GM04504 (cell line): ENCODE data around the gene CREB5.

Experiments
- DNase-seq: peaks from one replicate; pipeline ENCODE4 v3.0.0-alpha.2; 2012; ENCODE audit warnings: low read depth

CREB5 gene

GRCh38 chr7:28748346-28748745 lies 336.0 kb downstream of the CREB5 start:
- no peak for DNase-seq

- no peak for DNase-seq
These were observed 336.7 kb downstream of the CREB5 start for GRCh38 chr7:28748933-28749584.

DNA sequence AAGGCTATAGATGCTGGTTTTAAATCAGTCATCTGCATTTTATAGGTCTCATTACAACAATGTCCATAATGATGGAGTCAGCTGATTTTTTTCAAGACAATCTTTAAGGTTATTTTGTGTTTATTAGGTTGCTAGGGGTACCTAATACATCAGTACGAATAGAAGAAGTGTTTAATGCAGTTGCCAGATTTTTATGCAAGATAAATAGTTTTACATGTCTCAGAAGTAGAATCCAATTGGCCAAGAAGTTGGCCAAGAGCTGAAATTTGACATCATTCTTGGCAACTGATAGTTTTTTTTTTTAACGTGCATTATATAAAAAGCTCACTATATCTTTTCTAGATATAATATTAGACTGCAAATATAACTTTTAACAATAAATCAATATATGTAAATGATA lies 337.3 kb downstream of the CREB5 start:
- no peak for DNase-seq

DNA sequence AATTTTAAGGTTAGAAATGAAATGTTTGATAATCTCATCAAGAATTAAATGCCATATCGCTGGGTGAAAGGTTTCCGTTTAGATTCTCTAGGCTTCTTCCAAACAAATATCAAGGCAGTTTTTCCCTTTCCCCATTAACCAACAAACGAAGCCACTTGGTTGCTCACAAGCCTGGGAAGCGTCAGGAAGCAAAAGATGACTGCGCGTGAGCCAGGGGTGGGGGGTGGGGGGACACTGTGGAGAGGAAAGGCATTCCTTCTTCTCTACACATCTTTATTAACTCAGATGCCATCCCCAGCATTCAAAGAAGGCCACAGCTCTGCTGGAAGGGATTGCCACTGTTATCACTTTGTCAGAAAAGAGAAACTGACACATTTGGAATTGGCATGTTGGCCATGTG lies 338.7 kb downstream of the CREB5 start:
- DNase-seq = no peak

DNA sequence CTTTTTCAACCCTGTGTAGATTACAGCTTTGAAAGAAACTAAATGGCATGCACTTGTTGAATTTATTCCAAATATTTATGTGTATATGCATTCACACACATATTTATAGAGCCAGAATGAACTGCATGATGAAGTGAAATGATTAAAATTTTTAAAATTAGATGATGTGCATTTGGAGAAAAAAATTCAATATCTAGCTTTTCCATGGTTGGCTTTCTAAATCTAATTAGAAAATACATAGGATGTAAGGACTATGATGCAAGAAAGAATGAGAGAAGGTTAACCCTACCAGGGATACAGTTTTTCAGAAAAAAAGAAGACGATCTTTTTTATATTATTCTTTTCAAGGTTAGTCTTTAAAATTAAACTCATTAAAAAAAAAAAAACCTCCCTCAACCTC lies 341.3 kb downstream of the CREB5 start:
- no peak for DNase-seq

- DNase-seq = no peak
These were observed 341.7 kb downstream of the CREB5 start for GRCh38 chr7:28754027-28754426.

DNA sequence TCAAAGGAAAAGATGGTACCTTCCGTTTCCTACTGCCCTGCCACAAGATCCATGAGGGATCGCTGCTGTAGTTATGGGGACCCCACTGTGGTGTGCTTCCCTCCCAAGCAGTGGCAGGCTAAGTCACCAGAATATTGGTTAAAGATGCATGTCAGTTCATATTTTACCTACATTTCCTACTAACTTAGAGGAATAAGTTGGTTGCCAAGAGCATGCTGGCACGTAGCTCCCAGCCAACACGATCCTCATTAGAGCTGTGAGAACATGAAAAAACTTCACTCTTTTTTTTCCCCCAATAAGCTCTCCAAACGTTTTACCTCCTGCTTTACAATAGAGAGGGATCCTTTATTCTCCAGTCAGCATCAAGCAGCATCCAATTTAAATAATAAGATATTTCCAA lies 342.1 kb downstream of the CREB5 start:
- no peak for DNase-seq

DNA sequence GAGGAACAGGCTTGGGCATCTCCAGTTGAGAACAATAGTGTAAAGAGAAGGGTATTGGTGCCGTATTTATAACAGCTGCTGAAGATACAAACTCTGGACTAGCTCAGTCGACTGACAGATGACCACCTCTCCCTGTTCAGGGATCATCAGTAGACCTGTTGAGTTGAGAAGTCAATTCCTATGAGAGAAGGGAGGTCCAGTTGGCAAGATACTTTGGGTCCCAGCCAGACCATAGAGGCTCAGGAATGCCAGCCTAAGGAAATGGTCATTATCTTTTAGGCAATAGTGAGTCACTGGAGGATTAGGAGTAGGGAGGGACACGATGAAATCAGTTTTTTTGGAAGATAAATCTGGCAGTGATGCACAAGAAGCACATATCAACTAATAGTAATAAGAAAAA lies 342.9 kb downstream of the CREB5 start:
- DNase-seq = no peak

- DNase-seq = no peak
These were observed 345.9 kb downstream of the CREB5 start for GRCh38 chr7:28758186-28758585.

DNA sequence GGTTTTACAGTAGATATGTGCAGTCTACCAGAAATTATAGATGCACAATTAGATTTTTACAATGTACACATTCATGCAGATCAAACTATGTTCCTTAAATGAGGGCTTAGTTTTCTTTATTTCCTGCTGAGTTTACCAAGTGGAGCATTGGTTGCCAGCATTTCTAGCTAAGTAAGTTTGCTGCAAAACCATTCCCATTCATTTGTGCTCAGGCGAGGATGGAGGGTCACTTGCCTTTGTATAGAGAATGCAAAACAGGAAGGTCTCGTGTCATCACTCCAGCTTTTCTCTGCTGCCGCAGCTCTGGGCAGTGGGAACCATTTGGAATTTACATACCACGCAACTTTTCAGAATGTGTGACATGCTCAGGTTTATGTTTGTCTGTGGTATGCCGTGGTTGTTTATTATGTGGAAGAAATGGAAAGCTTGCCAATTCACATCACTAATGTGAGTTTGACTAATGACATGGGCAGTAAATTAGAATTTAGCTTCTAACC lies 347.2 kb downstream of the CREB5 start:
- no peak for DNase-seq

DNA sequence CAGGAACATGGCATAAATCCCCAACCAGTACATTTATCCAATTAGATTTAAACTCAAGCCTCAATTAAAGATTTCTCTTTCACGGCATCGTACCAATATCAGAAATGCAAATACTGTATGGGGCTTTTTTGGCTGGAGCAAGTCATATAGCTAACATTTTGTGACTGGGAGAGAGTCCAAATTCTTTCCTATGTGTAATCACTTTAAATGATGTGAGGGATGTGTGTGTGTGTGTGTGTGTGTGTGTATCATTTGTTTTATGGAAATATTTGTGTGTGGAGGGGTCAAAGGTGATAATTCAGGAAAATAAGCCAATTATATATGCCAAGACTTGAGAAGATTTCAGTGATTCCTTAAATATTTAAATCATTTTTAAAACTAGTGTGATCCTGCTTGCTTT lies 349.2 kb downstream of the CREB5 start:
- DNase-seq = no peak

DNA sequence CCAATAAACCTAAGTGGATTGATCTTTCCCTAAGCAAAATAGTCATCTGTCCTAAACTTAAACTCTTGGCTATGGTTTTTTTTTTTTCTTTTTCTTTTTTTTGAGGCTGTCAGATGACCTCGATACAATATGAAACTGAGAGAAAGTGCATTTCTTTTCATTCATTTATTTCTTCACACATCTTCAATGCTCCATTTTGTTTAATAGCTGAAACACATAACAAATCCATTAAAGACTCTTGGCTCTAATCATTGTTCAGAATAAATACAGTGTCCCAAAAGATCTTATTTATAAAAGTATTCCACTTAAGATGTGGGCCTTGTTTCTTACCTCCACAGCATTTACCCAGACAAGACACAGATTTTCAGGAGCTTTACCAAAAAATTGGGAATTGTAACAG lies 350.3 kb downstream of the CREB5 start:
- no peak for DNase-seq

GRCh38 chr7:28766359-28766758 lies 354.0 kb downstream of the CREB5 start:
- no peak for DNase-seq

DNA sequence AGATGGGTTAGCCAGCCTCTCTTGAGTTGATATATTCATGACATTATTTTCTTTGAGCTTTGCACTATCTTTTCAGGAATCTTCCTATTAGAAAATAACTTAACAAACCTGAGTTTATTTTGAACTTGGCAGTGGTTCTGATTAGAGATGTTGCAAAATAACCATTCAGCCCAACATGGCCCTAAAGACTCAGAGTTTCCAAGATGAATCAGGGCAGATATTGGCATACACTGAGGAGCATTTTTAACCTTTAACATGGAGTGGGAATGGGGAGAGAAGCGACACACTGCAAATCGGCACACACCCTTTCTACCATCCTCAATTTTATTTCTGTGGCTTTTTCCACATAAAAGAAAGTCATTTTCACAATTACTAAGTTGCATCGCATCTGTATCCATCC lies 355.0 kb downstream of the CREB5 start:
- no peak for DNase-seq

GRCh38 chr7:28768577-28769147 lies 356.3 kb downstream of the CREB5 start:
- DNase-seq = no peak

DNA sequence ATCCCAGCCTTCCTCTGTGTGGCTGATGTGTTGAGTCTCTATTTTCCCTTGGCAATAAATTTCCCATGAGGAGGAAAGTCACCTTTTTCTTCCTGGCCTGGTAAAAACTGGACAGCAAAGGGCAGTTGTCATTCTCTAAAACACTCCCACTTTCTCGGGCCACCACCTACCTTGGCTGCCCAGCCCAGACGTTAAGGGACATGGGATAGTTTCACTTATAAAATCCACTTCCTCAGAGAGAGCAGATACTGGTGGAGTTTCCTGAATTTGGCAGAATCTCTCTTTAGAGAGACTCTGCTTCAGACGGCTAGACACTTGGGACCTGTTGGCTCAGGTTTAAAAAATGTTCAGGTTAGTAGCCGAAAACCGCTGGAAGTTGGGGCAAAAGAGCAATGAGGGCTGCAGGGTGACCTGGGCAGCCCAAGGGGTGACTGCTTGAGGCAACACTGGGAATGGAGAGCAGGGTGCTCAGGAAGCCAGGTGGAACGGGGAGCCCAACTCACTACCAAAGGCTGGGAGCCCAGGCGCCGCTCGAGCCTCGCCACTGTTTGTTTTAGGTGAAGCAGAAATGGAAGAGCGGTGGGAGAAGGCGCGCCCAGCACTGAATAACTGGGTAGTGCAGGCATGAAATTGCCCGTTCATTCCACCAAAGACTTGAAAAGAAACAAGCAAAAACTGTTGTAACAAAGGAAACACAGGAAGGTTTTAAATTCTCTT lies 359.7 kb downstream of the CREB5 start:
- DNase-seq = no peak

GRCh38 chr7:28773423-28774145 lies 361.3 kb downstream of the CREB5 start:
- DNase-seq = no peak

DNA sequence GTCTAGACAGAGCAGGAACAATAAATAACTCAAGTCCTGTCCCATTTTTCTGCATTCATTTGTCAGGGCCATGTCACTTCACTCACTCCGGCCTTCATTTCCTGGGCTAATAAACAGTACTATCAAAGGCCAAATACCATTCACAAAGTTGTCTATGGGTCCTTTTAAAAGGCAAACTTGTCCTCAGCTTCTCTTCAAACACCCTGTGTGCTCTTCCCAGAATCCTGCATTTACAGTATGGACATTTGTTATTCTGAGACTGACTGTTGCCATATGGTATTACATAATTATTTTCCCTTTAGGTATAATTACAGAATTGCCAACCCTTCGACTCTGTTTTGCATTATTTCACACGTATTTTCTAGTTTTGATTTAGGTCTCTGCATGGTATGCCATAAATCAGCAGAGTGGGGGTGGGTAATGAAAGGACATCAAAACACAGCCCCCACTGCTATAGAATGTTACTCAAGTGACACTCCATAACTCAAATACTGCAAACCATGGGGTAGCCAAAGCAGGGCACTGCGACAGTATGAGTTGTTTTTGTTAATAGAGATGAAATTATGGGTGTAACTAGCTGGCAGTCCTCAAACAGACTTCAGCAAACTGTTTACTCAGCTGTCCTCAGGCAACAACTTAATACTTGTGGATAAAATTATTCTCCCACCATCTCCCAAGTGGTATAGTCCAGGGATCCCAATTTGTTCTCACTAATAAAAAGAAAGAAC lies 362.1 kb downstream of the CREB5 start:
- DNase-seq = no peak

- no peak for DNase-seq
These were observed 364.3 kb downstream of the CREB5 start for GRCh38 chr7:28776463-28777157.

DNA sequence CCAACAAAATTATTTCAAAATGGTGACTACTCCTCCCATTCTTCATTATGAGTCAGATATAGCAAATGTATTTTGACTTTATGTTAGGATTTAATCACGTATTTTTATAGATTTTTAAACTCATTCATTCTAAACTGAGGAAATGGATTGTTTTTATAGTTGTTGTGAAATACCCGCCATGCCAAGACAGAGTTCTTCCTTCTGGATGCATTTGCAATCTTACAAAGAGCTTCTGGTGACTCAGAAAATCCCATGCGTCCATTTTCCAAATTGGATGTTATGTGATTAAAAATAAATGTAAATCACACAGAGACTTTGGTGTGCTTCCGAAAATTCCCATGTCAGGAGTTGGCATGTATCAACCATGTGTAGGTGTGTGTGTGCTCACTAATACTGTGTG lies 366.5 kb downstream of the CREB5 start:
- no peak for DNase-seq

DNA sequence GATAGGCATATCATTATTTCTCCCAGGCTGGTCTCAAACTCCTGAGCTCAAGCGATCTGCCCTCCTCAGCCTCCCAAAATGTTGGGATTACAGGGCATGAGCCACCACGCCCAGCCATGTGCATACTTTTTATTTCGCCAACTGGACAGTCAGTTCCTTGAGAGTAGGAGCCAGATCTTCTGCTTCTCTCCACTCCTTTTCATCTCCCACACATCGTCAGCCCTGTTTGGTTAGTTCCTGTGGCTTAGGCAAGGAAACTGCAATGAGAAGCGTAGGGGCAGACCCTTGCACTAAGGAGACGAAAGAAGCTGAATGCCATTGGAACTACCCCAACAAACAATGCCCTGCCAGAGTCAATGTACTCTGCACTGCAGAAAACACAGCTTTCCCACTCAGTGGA lies 367.6 kb downstream of the CREB5 start:
- DNase-seq = no peak

DNA sequence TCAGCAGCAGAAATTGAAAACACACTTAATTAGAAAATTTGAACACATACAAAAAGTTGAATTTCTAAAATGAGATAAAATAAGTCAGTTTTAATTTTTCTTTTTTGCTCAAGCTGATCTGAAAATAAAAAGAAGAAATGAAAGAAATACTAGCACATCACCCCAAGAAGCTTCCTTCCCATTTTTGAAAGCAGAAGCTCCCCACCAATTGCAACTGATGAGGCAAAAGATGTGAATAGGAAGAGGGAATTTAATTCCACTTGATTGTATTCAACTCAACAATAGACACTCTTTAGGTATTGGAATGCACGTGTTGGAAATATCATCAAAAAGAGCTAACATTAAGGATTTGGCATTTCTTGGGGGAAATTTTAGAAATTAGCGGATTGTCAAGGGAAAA lies 370.0 kb downstream of the CREB5 start:
- DNase-seq = no peak
